NCI-H2107 treated with DMSO at 0.1 percent for 48 hours (cell line): ENCODE data around the gene UCK1.

Experiments used
- DNase-seq: peaks from one replicate; lab custom pipeline; 2025; ENCODE audit not compliant: unreplicated experiment; lab: John Stamatoyannopoulos, UW

Gene UCK1

GRCh38 chr9:131499254-131499767 lies 31.8 kb downstream of the UCK1 start:
- no peak for DNase-seq

GRCh38 chr9:131496844-131497405 lies 34.1 kb downstream of the UCK1 start:
- DNase-seq = no peak

DNA sequence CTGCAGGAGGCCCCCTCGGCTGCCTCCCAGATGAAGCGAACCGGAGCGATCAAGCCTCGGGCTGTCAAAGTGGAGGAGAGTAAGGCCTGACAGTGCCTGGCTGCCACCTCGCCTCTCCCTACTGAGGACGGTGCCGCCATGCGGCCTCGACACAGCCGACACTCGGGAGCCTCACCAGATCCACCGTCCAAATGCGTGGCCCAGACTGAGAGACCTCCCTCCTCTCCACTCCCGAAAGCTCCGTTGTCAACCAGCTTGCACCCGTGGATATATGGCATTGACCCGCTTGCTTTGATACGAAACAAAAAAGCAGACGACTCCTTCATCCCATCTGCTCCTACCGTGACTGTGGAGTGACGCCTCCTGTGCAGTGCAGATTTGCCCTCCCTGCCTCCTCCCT lies 35.3 kb downstream of the UCK1 start:
- no peak for DNase-seq

DNA sequence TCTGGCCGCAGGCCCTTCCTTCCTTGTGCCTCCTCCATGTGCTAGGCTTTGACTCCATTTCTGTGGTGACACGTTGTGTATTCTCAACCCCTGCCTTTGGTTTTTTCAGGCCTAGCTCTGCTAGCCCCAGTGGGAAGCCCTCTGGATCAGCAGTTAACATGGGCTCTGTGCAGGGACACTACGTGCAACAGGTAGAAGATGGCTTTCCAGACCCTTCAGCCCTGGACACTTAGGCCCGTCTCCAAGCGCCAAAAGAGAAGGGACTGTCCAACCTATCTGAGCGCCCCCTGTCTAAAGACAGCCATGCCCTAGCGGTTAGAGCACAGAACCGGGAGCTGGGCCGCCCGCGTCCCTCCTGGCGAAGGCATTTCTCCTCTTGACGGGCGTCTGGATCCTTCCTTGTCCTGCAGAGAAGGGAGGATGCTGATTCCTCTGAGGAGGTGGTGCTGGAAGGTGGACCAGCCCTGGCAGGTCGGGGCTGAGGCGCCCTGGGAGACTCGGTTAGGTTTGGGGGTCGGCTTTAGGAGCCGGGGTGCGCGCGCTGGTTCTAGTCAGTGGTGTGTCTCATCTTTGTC lies 36.7 kb downstream of the UCK1 start:
- DNase-seq = no peak

GRCh38 chr9:131492070-131492469 lies 39.0 kb downstream of the UCK1 start:
- DNase-seq = no peak

DNA sequence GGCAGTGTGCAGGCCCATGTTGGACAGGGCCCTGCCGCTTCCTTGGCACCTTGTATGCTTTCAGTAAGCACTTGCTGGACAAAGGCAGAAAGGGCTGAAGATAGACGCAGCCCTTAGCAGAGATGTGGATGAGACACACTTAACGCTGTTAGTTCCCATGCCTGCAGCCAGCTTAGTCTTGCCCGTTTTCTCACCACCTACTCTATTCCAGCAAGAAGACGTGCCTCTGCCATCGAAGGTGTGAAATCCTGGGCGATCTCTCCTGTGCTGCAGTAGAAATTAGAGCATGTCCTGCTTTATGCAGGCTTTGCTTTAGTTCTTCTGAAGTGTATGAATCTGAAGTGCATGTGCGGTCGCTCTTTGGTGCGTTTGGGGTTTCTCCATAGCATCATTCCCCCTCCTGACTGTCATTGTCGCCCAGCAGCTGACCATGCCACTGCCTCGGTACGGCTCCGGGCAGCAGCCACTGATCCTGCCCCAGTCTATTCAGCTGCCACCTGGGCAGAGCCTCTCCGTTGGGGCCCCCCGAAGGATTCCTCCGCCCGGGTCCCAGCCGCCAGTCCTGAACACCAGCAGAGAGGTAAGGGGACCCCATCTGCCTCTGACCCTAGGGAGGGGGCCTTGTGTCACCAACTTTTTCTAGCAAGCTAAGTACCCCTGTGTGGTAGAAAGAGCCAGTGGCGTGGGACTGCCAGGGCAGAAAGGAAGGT lies 39.9 kb downstream of the UCK1 start:
- DNase-seq = no peak

GRCh38 chr9:131490514-131490913 lies 40.5 kb downstream of the UCK1 start:
- DNase-seq = no peak

- no peak for DNase-seq
Observed at GRCh38 chr9:131487621-131488031, 43.4 kb downstream of the UCK1 start.

DNA sequence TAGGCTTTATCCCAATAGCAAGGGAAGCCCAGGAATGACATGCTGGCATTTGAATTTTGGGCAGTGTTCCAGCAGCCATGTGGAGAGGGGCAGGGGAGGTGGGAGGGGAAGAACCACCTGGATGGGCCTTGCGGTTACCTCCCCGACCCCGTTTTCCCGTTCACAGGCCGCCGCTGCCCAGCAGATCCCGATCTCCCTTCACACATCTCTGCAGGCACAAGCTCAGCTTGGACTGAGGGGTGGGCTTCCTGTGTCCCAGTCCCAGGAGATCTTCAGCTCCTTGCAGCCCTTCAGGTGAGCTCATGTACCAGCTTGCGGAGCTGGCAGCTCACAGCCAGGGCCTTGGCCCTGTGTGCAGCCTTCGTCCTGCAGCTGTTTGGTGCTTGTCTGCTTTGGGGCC lies 44.1 kb downstream of the UCK1 start:
- no peak for DNase-seq

GRCh38 chr9:131485728-131486422 lies 45.2 kb downstream of the UCK1 start:
- DNase-seq = no peak

DNA sequence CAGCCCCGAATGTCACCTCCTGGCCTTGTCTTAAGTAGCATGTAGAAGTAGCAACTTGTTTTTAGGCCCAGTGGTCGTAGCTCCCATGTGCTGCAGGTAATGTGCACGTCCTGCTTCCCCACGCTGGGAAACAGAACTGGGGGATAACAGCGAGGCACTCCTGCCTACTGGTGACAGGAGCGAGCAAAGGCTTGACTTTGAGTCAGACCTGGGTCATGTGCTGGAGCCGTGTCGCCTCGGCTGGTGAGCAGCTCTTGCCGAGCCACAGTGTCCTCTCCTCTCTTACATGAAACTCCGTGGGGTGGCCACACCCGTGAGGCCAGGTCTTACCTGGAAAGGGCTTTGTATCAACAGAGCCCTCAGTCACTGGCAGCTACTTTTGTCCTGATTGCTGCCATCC lies 45.9 kb downstream of the UCK1 start:
- no peak for DNase-seq

DNA sequence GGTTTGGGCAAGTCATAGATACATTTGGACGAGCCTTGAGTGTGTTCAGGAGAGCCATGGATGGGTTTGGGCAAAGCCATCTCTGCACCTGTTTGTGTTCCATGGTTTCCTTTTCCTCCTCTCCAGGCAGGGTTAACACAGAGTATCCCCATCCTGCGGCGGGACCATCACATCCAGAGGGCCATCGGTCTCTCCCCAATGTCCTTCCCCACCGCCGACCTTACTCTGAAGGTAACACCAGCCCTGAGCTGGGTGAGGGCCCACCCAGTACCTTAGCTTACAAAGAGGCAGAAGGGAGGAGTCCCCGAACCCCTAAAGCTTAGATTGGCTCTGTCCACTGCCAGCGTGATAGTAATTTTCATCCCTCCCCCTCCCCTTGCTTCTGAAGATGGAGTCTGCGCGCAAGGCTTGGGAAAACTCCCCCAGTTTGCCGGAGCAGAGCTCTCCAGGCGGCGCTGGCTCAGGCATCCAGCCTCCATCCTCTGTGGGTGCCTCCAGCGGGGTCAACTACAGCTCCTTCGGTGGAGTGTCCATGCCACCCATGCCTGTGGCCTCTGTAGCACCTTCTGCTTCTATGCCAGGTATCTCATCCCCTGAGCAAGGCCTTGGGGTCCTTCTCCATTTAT lies 46.4 kb downstream of the UCK1 start:
- no peak for DNase-seq

DNA sequence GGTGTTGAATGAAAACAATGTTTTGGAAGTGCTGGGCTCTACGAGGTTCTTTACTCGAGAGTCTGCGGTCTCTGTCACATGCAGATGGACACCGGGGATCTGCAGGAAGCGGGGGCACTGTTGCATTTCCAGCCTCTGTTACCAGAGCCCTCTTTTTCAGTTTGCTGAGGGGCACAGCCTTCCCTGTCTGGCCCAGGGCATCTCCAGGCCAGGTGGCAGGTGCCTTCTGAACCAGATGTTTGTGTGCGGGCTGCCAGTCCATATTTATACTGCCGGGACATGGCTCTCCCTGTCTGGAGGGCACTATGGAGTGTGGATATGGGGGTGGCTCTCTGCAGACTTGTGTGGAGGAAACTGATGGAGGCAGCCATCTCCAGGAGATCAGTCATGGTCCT lies 47.0 kb downstream of the UCK1 start:
- no peak for DNase-seq

DNA sequence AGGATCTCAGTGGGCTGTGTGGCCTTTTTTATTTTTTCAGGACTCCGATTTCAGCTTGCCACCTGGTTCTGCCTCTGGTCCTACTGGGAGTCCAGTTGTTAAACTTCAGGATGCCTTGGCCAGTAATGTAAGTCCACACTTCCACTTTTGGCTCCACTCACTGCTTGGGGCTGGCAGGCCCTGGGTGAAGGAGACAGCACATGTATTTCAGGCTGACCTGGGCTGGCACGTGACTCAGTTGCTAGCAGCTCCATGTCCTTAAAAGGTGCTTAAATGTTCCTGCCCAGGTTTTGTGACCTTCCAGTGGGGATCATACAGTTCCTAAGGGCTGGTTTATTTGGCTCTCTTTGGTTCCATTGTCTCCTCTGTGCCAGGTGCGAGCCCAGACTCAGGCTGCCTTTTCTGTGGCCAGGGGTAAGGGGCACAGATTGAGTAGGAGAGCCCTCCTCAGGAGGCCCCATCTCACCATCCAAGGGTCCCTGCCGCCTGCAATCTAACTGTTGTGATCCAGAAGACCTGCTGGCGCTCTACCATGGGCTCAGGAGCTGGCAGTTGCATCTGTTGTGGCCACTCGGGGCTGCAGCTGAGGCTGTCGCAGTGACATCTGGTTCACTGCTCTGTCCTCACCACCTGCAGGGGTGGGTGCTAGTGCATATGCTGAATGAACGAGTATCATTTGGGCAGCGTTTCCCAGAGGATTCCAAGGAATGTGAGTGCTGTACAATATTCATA lies 47.6 kb downstream of the UCK1 start:
- DNase-seq = no peak

GRCh38 chr9:131482343-131483006 lies 48.6 kb downstream of the UCK1 start:
- DNase-seq = no peak

- DNase-seq = no peak
Observed at GRCh38 chr9:131481441-131482342, 49.4 kb downstream of the UCK1 start.

DNA sequence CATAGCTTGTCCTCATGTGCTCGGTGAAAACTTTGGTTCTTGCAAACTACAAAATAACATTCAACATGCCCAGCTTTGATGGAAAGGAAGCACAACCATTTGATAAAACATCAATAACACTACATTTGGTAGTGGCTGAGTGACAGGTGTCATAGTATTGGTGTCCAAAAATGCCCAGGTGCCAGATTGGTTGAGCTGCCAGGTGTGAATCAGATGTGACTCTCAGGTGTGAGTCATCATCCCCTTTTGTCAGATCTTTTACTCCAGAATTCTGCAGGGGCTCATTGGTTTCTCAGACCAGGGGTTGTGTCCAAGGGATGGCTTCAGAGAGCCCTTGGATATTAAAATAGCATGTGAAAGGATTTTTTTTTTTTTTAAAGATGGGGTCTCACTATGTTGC lies 50.8 kb downstream of the UCK1 start:
- no peak for DNase-seq

DNA sequence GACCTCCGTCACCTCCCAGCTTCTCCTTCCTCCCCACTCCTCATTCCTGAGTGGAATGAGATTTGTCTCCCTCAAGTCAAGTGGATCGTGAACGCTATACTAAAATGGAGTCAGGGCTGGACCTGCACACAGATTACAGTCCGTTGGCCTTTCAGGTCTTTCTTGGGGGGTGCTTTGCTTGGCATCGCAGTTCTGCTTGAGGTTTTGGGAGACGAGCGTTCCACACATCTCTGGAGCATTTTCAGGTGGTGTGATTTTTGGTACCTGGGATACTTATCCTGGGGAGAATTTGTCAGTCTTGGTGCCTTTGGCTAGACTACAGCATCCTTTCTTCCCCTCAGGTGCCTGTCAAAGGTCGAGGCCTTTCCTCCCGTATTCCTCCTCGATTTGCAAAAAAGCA lies 52.2 kb downstream of the UCK1 start:
- no peak for DNase-seq

DNA sequence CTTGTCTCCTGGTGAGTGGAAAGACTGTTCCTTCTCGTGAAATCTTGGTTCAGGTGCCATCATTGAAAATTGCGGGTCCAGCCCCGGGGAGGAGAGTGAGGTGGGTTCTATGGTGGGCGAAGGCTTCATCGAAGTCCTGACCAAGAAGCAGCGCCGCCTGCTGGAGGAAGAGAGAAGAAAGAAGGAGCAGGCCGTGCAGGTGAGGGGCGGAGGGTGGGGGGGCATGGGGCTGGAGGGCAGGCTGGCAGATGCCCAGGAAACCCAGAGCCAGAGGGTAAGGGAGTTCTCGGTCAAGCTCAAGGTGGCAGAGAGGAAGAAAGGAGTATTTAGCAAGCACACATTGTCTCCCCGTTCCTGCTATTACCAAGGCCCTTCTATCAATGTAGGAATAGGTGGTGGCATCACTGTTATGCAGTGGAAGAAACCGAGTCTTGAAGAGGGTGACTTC lies 52.6 kb downstream of the UCK1 start:
- no peak for DNase-seq
